ENCODE measurements around the gene INSR.

INSR gene

DNA sequence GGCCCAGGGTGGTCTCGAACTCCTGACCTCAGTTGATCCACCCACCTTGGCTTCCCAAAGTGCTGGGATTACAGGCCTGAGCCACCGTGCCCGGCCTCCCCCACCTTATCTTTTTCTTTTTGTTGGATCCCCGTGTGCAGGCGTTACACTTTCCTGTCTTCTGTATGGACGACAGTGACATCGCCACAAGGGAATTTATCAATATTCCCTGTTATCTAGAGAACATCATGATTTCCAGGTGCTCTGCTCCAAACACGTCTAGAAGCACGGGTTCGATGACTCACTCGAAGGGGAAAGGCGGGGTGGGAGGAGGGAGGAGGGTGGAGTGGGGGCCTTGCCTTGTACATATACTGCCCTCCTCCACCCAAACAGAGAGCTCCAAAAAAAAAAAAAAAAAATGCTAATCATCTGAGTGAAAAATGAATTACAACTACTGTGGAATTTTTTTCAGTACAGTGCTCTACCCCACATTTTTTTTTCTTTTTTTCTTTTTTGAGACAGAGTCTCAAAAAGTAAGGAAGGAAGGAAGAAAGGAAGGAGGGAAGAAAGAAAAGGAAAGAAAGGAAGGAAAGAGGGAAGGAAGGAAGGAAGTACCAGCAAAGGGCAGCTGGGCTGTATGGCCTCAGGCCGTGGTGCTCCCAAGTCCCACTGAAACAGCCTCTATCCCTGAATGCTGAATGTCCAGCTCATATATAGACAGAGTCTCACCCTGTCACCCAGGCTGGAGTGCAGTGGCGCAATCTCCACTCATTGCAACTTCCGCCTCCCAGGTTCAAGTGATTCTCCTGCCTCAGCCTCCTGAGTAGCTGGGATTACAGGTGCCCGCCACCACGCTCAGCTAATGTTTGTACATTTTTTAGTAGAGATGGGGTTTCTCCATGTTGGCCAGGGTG lies 36.8 kb downstream of the INSR start:
- H3K9ac ChIP-seq (ENCODE audit: low read depth, low read length), result no peak overlapping the region
- no peaks in the 10 kb centered on the region for H3K36me3 ChIP-seq (ENCODE audit: insufficient read depth, low read length)
- H3K9me3 ChIP-seq (ENCODE audit: control insufficient read depth, insufficient read depth, low read length), result no peaks in the 10 kb centered on the region
- peaks cover 5% of the 10 kb centered on the region; the same call in 1 of the 2 replicates for H3K4me1 ChIP-seq (ENCODE audit: insufficient read depth, low read length)

DNA sequence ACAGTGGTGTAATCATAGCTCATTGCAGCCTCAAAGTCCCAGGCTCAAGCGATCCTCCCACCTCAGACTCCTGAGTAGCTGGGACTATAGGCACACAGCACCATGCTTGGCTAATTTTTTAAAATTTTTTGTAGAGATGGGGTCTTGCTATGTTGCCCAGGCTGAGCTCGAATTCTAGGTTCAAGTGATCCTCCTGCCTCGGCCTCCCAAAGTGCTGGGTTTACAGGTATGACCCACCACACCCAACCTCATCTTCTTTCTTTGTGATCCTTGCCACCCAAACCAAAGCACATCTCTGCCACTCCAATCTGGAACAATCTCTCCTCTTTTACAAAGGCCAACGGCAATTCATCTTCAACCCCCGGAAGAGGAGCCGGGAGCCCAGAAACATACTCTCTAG lies 38.6 kb downstream of the INSR start:
- no peaks in the 10 kb centered on the region for H3K9me3 ChIP-seq (ENCODE audit: control insufficient read depth, insufficient read depth, low read length)
- peaks cover 5% of the 10 kb centered on the region; the same call in 1 of the 2 replicates for H3K4me1 ChIP-seq (ENCODE audit: insufficient read depth, low read length)
- H3K36me3 ChIP-seq (ENCODE audit: insufficient read depth, low read length), result no peaks in the 10 kb centered on the region
- H3K9ac ChIP-seq (ENCODE audit: low read depth, low read length), result no peak overlapping the region

DNA sequence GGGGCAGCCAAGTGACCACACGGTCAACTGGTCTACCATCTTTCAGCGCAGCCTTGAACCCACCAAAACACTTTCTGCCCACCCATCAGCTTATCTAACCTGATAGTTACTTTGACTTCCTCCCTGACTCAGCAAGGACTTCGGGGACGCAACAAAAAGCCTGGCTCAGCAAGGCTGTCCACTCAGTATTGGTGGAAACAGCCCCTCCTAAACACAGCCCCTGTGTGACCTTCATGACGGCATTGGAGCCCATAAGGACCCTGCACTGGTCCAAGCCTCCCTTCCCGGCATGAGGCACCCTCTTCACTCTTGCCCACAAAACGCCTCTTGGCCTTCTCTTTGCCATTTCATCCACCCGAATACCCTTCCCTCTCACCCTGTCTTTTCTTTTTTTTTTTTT lies 39.1 kb downstream of the INSR start:
- Histone ChIP-seq H3K36me3 (ENCODE audit: insufficient read depth, low read length) (no peaks in the 10 kb centered on the region), H3K4me1 (ENCODE audit: insufficient read depth, low read length) (peaks cover 5% of the 10 kb centered on the region; the same call in 1 of the 2 replicates), H3K9ac (ENCODE audit: low read depth, low read length) (no peak overlapping the region), H3K9me3 (ENCODE audit: control insufficient read depth, insufficient read depth, low read length) (no peaks in the 10 kb centered on the region)

DNA sequence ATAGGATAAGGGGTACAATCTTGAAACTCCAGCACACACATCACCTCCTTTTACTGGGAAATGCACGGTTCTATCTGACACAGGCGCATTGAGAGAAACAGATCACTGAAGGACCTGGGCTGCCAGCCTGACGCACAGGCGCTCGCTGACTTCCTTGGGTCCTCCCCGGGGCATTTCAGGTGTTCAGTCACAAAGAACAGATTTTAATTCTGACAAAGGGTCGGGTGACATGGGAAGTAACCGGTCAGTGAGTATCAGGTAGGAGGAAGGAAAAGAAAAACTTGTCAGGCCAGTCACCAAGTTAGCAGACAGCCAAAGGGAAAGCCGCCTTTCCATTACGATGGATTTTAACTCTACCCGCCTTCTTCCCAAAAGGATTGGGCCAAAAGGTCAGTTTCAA lies 39.6 kb downstream of the INSR start:
- Histone ChIP-seq H3K36me3 (ENCODE audit: insufficient read depth, low read length) (no peaks in the 10 kb centered on the region), H3K9ac (ENCODE audit: low read depth, low read length) (no peak overlapping the region), H3K4me1 (ENCODE audit: insufficient read depth, low read length) (peaks cover 5% of the 10 kb centered on the region; the same call in 1 of the 2 replicates), H3K9me3 (ENCODE audit: control insufficient read depth, insufficient read depth, low read length) (no peaks in the 10 kb centered on the region)

DNA sequence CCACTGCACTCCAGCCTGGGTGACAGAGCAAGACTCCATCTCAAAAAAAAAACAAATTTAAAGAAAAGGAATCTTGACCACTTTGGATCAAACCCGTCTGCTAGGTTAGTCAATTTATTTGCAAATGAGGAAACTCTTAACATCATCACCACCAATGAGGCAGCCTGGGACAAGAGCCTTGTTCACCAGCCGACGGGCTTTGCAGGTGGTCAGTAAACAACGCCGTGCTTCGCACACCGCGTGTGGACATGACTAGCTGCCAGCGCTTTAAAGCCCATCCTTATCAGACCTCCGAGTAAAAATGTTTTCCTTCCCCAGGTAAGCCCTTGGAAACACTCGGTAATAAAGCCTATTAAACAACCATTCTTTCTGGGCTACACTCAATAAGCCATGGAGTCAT lies 41.9 kb downstream of the INSR start:
- Histone ChIP-seq H3K4me1 (ENCODE audit: insufficient read depth, low read length) (peaks cover 5% of the 10 kb centered on the region; the same call in 1 of the 2 replicates), H3K9me3 (ENCODE audit: control insufficient read depth, insufficient read depth, low read length) (no peaks in the 10 kb centered on the region), H3K36me3 (ENCODE audit: insufficient read depth, low read length) (no peaks in the 10 kb centered on the region), H3K9ac (ENCODE audit: low read depth, low read length) (no peak overlapping the region)

DNA sequence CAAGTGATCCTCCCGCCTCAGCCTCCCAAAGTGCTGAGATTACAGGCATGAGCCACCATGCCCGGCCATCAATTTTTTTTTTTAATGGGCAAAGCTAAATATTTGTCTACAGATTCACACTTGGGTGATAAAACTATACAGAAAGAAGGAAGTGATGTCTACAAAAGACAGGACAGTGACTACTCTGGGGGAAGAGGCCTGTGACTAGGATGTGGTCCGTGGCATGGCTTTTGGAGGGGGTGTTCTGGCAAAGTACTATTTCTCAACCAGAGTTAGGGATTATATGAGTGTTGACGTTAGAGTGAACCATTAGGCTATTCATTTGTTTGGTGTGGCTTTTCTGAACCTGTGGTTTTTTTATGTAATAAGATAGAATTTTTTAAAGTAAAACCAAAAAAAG lies 42.7 kb downstream of the INSR start:
- peaks cover 3% of the 10 kb centered on the region; the same call in 1 of the 2 replicates for H3K9me3 ChIP-seq (ENCODE audit: control insufficient read depth, insufficient read depth, low read length)
- peaks cover 5% of the 10 kb centered on the region; the same call in 1 of the 2 replicates for H3K4me1 ChIP-seq (ENCODE audit: insufficient read depth, low read length)
- no peak overlapping the region for H3K9ac ChIP-seq (ENCODE audit: low read depth, low read length)
- H3K36me3 ChIP-seq (ENCODE audit: insufficient read depth, low read length), result no peaks in the 10 kb centered on the region

DNA sequence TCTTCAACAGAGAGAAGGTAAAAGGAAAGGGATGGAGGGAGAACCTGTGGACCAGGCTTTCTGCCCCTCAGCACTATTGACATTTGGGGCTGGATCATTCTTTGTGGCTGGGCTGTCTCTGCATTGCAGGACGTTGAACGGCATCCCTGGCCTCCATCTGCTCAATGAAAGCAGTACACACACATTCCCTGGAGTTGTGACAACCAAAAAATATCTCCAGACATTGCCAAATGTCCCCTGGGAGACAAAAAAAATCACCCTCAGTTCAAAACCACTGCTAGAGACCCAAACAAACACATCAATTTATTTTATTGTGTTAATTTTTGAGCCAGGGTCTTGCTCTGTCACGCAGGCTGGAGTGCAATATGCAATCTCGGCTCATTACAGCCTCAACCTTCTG lies 43.3 kb downstream of the INSR start:
- H3K9ac ChIP-seq (ENCODE audit: low read depth, low read length), result no peak overlapping the region
- H3K36me3 ChIP-seq (ENCODE audit: insufficient read depth, low read length), result no peaks in the 10 kb centered on the region
- H3K4me1 ChIP-seq (ENCODE audit: insufficient read depth, low read length), result peaks cover 5% of the 10 kb centered on the region; the same call in 1 of the 2 replicates
- H3K9me3 ChIP-seq (ENCODE audit: control insufficient read depth, insufficient read depth, low read length), result peaks cover 5% of the 10 kb centered on the region; the same call in 1 of the 2 replicates

DNA sequence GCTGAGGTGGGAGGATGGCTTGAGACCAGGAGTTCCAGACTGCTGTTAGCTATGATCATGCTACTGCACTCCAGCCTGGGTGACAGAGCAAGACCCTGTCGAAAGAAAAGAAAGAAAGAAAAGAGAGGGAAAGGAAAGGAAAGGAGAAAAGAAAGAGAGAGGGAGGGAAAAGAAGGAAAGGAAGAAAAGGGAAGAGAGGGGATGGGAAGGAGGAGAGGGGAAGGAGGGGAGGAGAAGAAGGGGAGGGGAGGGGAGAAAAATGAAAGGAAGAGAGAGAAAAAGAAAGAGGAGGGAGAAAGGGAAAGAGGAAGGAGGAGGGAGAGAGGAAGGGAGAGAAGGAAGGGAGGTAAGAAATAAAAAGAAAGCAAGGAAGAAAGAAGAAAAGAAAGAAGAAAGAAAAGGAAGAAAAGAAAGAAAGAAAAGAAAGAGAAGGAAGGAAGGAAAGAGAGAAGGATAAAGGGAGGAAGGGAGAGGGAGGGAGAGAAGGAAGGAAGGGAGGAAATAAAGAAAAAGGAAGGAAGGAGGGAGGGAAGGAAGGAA lies 44.1 kb downstream of the INSR start:
- no peaks in the 10 kb centered on the region for H3K36me3 ChIP-seq (ENCODE audit: insufficient read depth, low read length)
- peaks cover 5% of the 10 kb centered on the region; the same call in 1 of the 2 replicates for H3K9me3 ChIP-seq (ENCODE audit: control insufficient read depth, insufficient read depth, low read length)
- peaks cover 2% of the 10 kb centered on the region; the same call in 1 of the 2 replicates for H3K4me1 ChIP-seq (ENCODE audit: insufficient read depth, low read length)
- H3K9ac ChIP-seq (ENCODE audit: low read depth, low read length), result no peak overlapping the region

DNA sequence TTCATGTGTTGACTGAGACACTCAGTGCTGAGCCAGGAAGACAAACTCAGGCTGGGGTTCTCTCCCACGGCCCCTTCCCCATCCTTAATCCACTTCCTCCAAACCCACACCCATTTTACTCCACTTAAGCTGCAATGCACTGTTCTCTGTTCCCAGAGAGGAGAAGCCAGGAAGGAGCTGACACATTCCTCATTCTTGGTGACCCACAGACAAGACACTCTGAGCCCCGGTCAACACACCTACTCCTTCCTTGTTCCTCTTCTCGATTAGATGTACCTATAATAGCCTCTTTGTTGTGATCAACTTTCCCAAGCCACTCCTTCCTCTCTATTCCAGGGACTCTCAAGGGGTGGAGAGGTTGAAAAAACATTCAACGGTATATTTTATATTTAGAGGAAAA lies 47.1 kb downstream of the INSR start:
- Histone ChIP-seq H3K4me1 (ENCODE audit: insufficient read depth, low read length) (no peaks in the 10 kb centered on the region), H3K36me3 (ENCODE audit: insufficient read depth, low read length) (no peaks in the 10 kb centered on the region), H3K9ac (ENCODE audit: low read depth, low read length) (no peak overlapping the region), H3K9me3 (ENCODE audit: control insufficient read depth, insufficient read depth, low read length) (peaks cover 5% of the 10 kb centered on the region; the same call in 1 of the 2 replicates)

DNA sequence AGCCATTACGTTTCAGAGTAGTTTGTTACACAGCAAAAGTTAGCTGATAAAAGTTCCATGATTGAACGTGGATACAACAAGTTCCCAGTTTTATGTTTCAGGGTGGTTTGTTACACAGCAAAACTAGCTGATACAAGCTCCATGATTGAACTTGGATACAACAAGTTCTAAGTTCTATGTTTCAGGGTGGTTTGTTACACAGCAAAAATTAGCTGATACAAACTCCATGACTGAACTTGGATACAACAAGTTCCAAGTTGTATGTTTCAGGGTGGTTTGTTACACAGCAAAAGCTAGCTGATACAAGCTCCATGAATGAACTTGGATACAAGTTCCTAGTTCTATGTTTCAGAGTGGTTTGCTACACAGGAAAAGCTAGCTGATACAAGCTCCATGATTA lies 47.6 kb downstream of the INSR start:
- Histone ChIP-seq H3K9ac (ENCODE audit: low read depth, low read length) (no peak overlapping the region), H3K36me3 (ENCODE audit: insufficient read depth, low read length) (no peaks in the 10 kb centered on the region), H3K9me3 (ENCODE audit: control insufficient read depth, insufficient read depth, low read length) (peaks cover 5% of the 10 kb centered on the region; the same call in 1 of the 2 replicates), H3K4me1 (ENCODE audit: insufficient read depth, low read length) (no peaks in the 10 kb centered on the region)

DNA sequence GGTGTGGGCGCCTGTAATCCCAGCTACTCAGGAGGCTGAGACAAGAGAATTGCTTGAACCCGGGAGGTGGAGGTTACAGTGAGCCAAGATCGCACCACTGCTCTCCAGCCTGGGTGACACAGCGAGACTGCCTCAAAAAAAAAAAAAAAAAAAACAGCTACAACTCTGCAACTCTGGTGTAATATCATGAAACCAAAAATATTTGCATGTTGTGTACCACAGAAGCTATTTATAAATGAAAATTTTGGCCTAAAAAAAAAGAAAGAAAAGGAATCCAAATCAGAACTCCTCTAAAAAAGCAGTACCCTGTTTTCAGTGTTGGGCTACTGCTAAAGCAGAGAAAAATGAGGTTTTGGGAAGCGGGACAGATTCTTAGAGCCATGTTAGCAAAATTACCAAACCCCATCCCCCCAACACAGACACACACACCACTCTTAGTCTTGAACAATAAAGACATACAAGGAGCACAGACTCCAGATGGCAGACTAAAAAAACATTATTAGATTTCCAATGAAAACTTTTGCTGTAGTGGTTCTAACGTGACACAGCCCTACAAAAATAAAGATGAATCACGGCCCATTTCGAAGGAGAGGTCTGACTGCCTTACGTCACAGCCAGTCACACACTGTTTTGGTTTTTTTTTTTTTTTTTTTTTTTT lies 51.5 kb downstream of the INSR start:
- peaks cover 15% of the 10 kb centered on the region for H3K9me3 ChIP-seq (ENCODE audit: control insufficient read depth, insufficient read depth, low read length)

DNA sequence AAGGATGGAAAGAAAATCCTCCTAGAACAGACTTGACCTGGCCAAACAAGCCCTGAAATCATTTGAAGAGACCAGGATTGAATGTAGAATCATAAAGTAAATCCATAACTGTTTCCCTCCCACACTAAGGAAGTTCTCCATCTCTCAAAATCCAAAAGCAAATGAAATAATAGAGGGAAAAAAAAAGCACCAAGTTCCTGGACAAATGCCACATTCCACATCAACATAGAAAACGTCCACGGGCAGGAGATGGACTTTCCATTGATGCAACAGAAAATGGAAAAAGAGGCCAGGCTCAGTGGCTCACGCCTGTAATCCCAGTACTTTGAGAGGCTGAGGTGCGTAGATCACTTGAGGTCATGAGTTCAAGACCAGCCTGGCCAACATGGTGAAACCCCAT lies 56.2 kb downstream of the INSR start:
- peaks cover 9% of the 10 kb centered on the region; the same call in 1 of the 2 replicates for H3K9me3 ChIP-seq (ENCODE audit: control insufficient read depth, insufficient read depth, low read length)
- H3K9ac ChIP-seq (ENCODE audit: low read depth, low read length), result no peak overlapping the region
- no peaks in the 10 kb centered on the region for H3K4me1 ChIP-seq (ENCODE audit: insufficient read depth, low read length)
- no peaks in the 10 kb centered on the region for H3K36me3 ChIP-seq (ENCODE audit: insufficient read depth, low read length)

More for the DNA sequence above, 51.5 kb downstream of the INSR start:
- no peaks in the 10 kb centered on the region for H3K4me1 ChIP-seq (ENCODE audit: insufficient read depth, low read length)
- H3K9ac ChIP-seq (ENCODE audit: low read depth, low read length), result no peak overlapping the region
- H3K36me3 ChIP-seq (ENCODE audit: insufficient read depth, low read length), result no peaks in the 10 kb centered on the region

DNA sequence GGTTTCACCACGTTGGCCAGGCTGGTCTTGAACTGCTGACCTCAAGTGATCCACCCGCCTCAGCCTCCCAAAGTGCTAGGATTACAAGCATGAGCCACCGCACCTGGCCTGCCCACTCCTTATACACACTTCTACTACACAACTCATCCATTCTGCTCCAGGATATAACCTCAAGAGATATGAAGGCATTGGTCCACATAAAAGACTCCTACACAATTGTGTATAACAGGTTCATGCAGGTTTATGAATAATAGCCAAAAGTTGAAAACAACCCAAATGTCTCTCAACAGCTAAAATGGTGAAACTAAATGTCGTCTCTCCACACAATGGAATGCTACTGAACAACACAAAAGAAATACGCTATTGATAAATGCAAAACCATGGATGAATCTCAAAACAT lies 58.1 kb downstream of the INSR start:
- Histone ChIP-seq H3K9me3 (ENCODE audit: control insufficient read depth, insufficient read depth, low read length) (peaks cover 9% of the 10 kb centered on the region; the same call in 1 of the 2 replicates), H3K36me3 (ENCODE audit: insufficient read depth, low read length) (no peaks in the 10 kb centered on the region), H3K9ac (ENCODE audit: low read depth, low read length) (no peak overlapping the region), H3K4me1 (ENCODE audit: insufficient read depth, low read length) (no peaks in the 10 kb centered on the region)

DNA sequence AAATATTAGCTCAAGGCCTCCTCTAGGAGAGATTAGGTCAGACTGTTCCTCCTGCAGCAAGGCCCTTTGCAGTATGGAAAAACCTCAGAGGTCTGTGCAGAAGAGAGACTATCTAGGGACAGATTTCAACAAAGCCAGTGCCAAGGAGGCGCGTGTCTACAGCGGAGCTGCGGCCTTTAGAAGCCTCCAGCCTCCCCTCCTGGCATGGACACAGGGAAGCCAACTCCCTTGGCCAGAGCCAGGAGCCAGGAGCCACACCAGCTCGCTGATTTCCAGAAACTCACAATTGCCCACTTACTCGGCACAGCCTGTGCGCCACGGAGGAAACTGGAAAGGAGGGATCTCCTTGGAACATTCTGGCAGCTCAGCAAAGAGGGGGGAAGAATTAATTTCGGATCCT lies 63.4 kb downstream of the INSR start:
- Histone ChIP-seq H3K9ac (ENCODE audit: low read depth, low read length) (no peak overlapping the region), H3K9me3 (ENCODE audit: control insufficient read depth, insufficient read depth, low read length) (no peaks in the 10 kb centered on the region), H3K36me3 (ENCODE audit: insufficient read depth, low read length) (no peaks in the 10 kb centered on the region), H3K4me1 (ENCODE audit: insufficient read depth, low read length) (no peaks in the 10 kb centered on the region)

Data from ES-I3 (cell line).